NCI-H2196 (cell line): Measurements from ENCODE around the gene TEX19.
A peak's percentile ranks its signal among the peaks of the same experiment; 100 is the strongest.
"Not testable (repeated sequence)": the region's sequence is repeated elsewhere in the genome, so short reads cannot be mapped to it uniquely, and the experiment has no call there.

ENCODE experiments used
- DNase-seq: peaks from one replicate; lab custom pipeline; 2025; ENCODE audit not compliant: unreplicated experiment; lab: John Stamatoyannopoulos, UW

Gene TEX19

GRCh38 chr17:82374626-82375331, 15.7 kb downstream of the TEX19 start:
- no peak for DNase-seq

GRCh38 chr17:82375359-82376041, 16.5 kb downstream of the TEX19 start:
- DNase-seq = no peak

GRCh38 chr17:82376042-82376730, 17.1 kb downstream of the TEX19 start:
- DNase-seq = no peak

GRCh38 chr17:82377294-82377693, 18.2 kb downstream of the TEX19 start:
- DNase-seq = not testable (repeated sequence)

GRCh38 chr17:82377924-82378740, 19.1 kb downstream of the TEX19 start:
- no peak for DNase-seq

- no peak for DNase-seq
Observed at GRCh38 chr17:82378741-82379021, 19.6 kb downstream of the TEX19 start.

- no peak for DNase-seq
Observed at GRCh38 chr17:82380860-82381702, 22.0 kb downstream of the TEX19 start.

GRCh38 chr17:82381703-82382009, 22.6 kb downstream of the TEX19 start:
- not testable (repeated sequence) for DNase-seq

GRCh38 chr17:82382220-82382932, 23.3 kb downstream of the TEX19 start:
- DNase-seq = not testable (repeated sequence)

GRCh38 chr17:82382933-82383255, 23.8 kb downstream of the TEX19 start:
- no peak for DNase-seq

GRCh38 chr17:82383411-82383810, 24.4 kb downstream of the TEX19 start:
- no peak for DNase-seq

- peak; percentile 45 for DNase-seq
Observed at GRCh38 chr17:82384051-82384729, 25.1 kb downstream of the TEX19 start.

GRCh38 chr17:82384730-82385481, 25.9 kb downstream of the TEX19 start:
- DNase-seq = peak; percentile 95

- DNase-seq = no peak
Observed at GRCh38 chr17:82385559-82386254, 26.7 kb downstream of the TEX19 start.

GRCh38 chr17:82386255-82386831, 27.3 kb downstream of the TEX19 start:
- no peak for DNase-seq

- no peak for DNase-seq
Observed at GRCh38 chr17:82386881-82387704, 28.0 kb downstream of the TEX19 start.

- DNase-seq = no peak
Observed at GRCh38 chr17:82387705-82388106, 28.7 kb downstream of the TEX19 start.
